K562 (cell line): Measurements from ENCODE around the gene MC1R. TPM values are rescaled to one million over a fixed set of nuclear protein-coding genes. Genes with fewer than 3 reads are reported as not detected.

ENCODE experiments used
- ATAC-seq: fragments of 200-7000 bp; cut with Tn5 transposase; 3 replicates; pipeline ENCODE4 v1.9.1; 2020; ENCODE audit warnings: moderate library complexity
- BruUV-seq: library from RNA; stranded (reverse); fragments of 400-500 nt; replicated peaks from 2 replicates; lab custom pipeline; 2021; lab: Mats Ljungman, UMichigan
- CTCF ChIA-PET: fragments of 300-600 bp; formaldehyde crosslinking; extraction: SDS; loops from one replicate; lab custom pipeline; 2021; ENCODE audit warnings: low intra/inter-chr PET ratio; lab: Yijun Ruan, JAX
- POLR2A ChIA-PET: fragments of 300-600, 350-650 bp; sonication (Branson Sonifier 250); formaldehyde crosslinking; extraction: SDS; loops from one replicate; lab custom pipeline; 2021; ENCODE audit warnings: antibody characterized with exemption, inconsistent platforms; lab: Yijun Ruan, JAX
- DNase-seq, 4 experiments: peaks; one replicate each; pipeline versions ENCODE4 v3.0.0 to v3.0.0-alpha.2; 2011 to 2018; ENCODE audit warnings: low spot score in 3 of 4, mixed read lengths in 3 of 4; ENCODE audit errors: extremely low read depth in 1 of 4
- FAIRE-seq: peaks from 2 replicates; lab custom pipeline; 2011; peaks lifted over from hg19 to GRCh38; lab: Jason Lieb, UNC
- H2AFZ ChIP-seq: 2 replicates; pipeline ENCODE4 v1.6.0; 2011; ENCODE audit warnings: low read depth, low read length, control low read depth, inconsistent platforms
- H3K27ac ChIP-seq: fragments of 200-600 bp; 3 replicates; pipeline ENCODE4 v1.8.0; 2011; ENCODE audit warnings: low read depth, mild to moderate bottlenecking, control low read depth, inconsistent platforms, low read length, moderate library complexity, mixed read lengths; ENCODE audit errors: extremely low read depth
- H3K27me3 ChIP-seq, 2 experiments: fragments of 300-600 bp in 1 of 2; 2 replicates in 1 of 2; 3 replicates in 1 of 2; pipeline versions ENCODE4 v1.6.0 to v1.8.0; 2011; ENCODE audit warnings: inconsistent platforms in 2 of 2, low read length in 2 of 2, mild to moderate bottlenecking in 1 of 2, mixed read lengths in 1 of 2, moderate library complexity in 1 of 2; ENCODE audit not compliant: control insufficient read depth in 2 of 2, insufficient read depth in 2 of 2
- H3K36me3 ChIP-seq: fragments of 300-600 bp; 3 replicates; pipeline ENCODE4 v1.8.0; 2011; ENCODE audit warnings: mild to moderate bottlenecking, low read length, inconsistent platforms; ENCODE audit not compliant: control insufficient read depth, insufficient read depth
- H3K4me1 ChIP-seq, 2 experiments: fragments of 200-600 bp in 1 of 2; replicated peaks in 1 of 2; 2 replicates in 1 of 2; 3 replicates in 1 of 2; pipeline versions ENCODE4 v1.5.1 to v1.8.0; 2011; ENCODE audit warnings: inconsistent platforms in 2 of 2, low read length in 2 of 2, mild to moderate bottlenecking in 1 of 2, mixed read lengths in 1 of 2, moderate library complexity in 1 of 2; ENCODE audit not compliant: control insufficient read depth in 2 of 2, insufficient read depth in 2 of 2
- H3K4me2 ChIP-seq: 2 replicates; pipeline ENCODE4 v1.6.1; 2011; ENCODE audit warnings: low read length, control low read depth, inconsistent platforms, mixed read lengths; ENCODE audit not compliant: insufficient read depth
- H3K4me3 ChIP-seq: fragments of 200-600 bp; sonication (generic), shearing (Covaris generic); 2 replicates; pipeline ENCODE4 v1.5.1; 2016; ENCODE audit warnings: control low read depth, inconsistent platforms
- H3K79me2 ChIP-seq: fragments of 200-600 bp; 3 replicates; pipeline ENCODE4 v1.8.0; 2011; ENCODE audit warnings: low read length, inconsistent platforms; ENCODE audit not compliant: control insufficient read depth, insufficient read depth
- H3K9ac ChIP-seq, 2 experiments: 2 replicates each; pipeline versions ENCODE4 v1.6.0 to v1.6.1; 2011; ENCODE audit warnings: low read depth in 2 of 2, low read length in 2 of 2, control low read depth in 1 of 2, inconsistent platforms in 1 of 2, mild to moderate bottlenecking in 1 of 2, mixed read lengths in 1 of 2; ENCODE audit not compliant: insufficient read depth in 1 of 2
- H3K9me1 ChIP-seq: one replicate; pipeline ENCODE4 v1.6.0; 2011; ENCODE audit warnings: inconsistent platforms, mild to moderate bottlenecking, low read length, moderate library complexity; ENCODE audit not compliant: control insufficient read depth, insufficient read depth
- H3K9me3 ChIP-seq: replicated peaks from 2 replicates; pipeline ENCODE4 v1.5.1; 2011; ENCODE audit warnings: low read depth, low read length, inconsistent platforms; ENCODE audit not compliant: control insufficient read depth, insufficient read depth
- H4K20me1 ChIP-seq: replicated peaks from 2 replicates; pipeline ENCODE4 v1.6.1; 2011; ENCODE audit warnings: low read length, inconsistent platforms, mixed read lengths; ENCODE audit not compliant: control insufficient read depth, insufficient read depth
- CEBPG ChIP-seq, 3 experiments: fragments of 200-800 bp in 1 of 3; sonication (Bioruptor generic) in 1 of 3; sonication (generic) in 1 of 3; formaldehyde crosslinking in 1 of 3; IDR thresholded peaks in 2 of 3; conservative IDR thresholded peaks in 1 of 3; 2 replicates each; pipeline versions ENCODE4 v1.6.1 to v1.8.0; 2016 to 2022; ENCODE audit warnings: missing compliant biosample characterization in 2 of 3, missing genetic modification characterization in 2 of 3, mild to moderate bottlenecking in 1 of 3, missing genetic modification reagents in 1 of 3
- DMBX1 ChIP-seq: fragments of 250-450 bp; sonication (Bioruptor Pico); IDR thresholded peaks from 2 replicates; pipeline ENCODE4 v1.8.0; 2022; ENCODE audit warnings: inconsistent platforms, mild to moderate bottlenecking, moderate library complexity, borderline replicate concordance
- HMGN3 ChIP-seq: IDR thresholded peaks from 2 replicates; pipeline ENCODE4 v1.6.1; 2011; ENCODE audit warnings: borderline replicate concordance, low read depth, mild to moderate bottlenecking, mixed read lengths, low read length; ENCODE audit not compliant: insufficient read length; ENCODE audit errors: extremely low read depth
- MCM3 ChIP-seq: fragments of 450-650 bp; IDR thresholded peaks from 2 replicates; pipeline ENCODE4 v1.6.1; 2016
- NR4A1 ChIP-seq, 2 experiments: fragments of 250-450 bp in 1 of 2; fragments of 450-650 bp in 1 of 2; sonication (Bioruptor Pico) in 1 of 2; IDR thresholded peaks; 2 replicates each; pipeline versions ENCODE4 v1.4.0 to v1.6.1; 2016 to 2020; ENCODE audit warnings: mild to moderate bottlenecking in 2 of 2, missing compliant biosample characterization in 1 of 2, missing genetic modification characterization in 1 of 2, moderate library complexity in 1 of 2
- PCBP2 ChIP-seq: fragments of 200-400 bp; formaldehyde crosslinking; IDR thresholded peaks from 2 replicates; pipeline ENCODE4 v1.6.1; 2018; ENCODE audit warnings: low read length, low read depth, mild to moderate bottlenecking, moderate library complexity; ENCODE audit not compliant: poor library complexity, severe bottlenecking
- POLR2B ChIP-seq: fragments of 450-650 bp; IDR thresholded peaks from 2 replicates; pipeline ENCODE4 v1.6.1; 2018; ENCODE audit warnings: low read depth; ENCODE audit not compliant: partially characterized antibody
- SMARCA5 ChIP-seq: fragments of 450-650 bp; IDR thresholded peaks from 2 replicates; pipeline ENCODE4 v1.6.1; 2016
- ZNF699 ChIP-seq: fragments of 250-450 bp; sonication (Bioruptor Pico); IDR thresholded peaks from 2 replicates; pipeline ENCODE4 v1.8.0; 2021; ENCODE audit warnings: mild to moderate bottlenecking, moderate library complexity; ENCODE audit not compliant: insufficient replicate concordance
- WGBS: fragments of 100-300 bp; shearing (Covaris generic); methylation state at CpG from one replicate; pipeline ENCODE4 v1.1.6; 2016; ENCODE audit warnings: low coverage, mixed read lengths; ENCODE audit not compliant: insufficient coverage; ENCODE audit errors: missing lambda C conversion rate; 5-methylcytosine and 5-hydroxymethylcytosine counted together
- in situ Hi-C: fragments of 300-500 bp; cut with MboI; formaldehyde crosslinking; loops from 4 replicates; pipeline ENCODE4 v1.15.0; 2018; ENCODE audit warnings: inconsistent platforms, mixed read lengths
- intact Hi-C: fragments of 100-400 bp; cut with micrococcal nuclease; formaldehyde crosslinking; loops from 2 replicates; pipeline ENCODE4 v1.14.2; 2022
- polyA plus RNA-seq, 8 experiments: library from polyadenylated mRNA; depleted of rRNA in 4 of 8; stranded (reverse) in 5 of 8; unstranded in 3 of 8; fragments of >200 nt; fragmentation: Nextera tagmentation in 2 of 8; fragmentation: Illumina TruSeq in 1 of 8; extraction: Ambion mirVana in 2 of 8; extraction: Trizol in 1 of 8; gene quantifications; 2 replicates each; pipeline versions ENCODE4 v1.2.1 to v1.2.3, GENCODE V29; 2011 to 2014; ENCODE audit warnings: inconsistent platforms in 1 of 8, missing spikeins in 1 of 8
- total RNA-seq, 7 experiments: library from RNA; depleted of rRNA in 6 of 7; stranded (reverse); fragments of >200 nt in 6 of 7; fragmentation: Illumina TruSeq in 2 of 7; extraction: Trizol in 2 of 7; gene quantifications; 2 replicates each; pipeline versions ENCODE4 v1.2.1 to v1.2.3, GENCODE V29; 2011 to 2021; ENCODE audit warnings: low replicate concordance in 1 of 7
- TF ChIP-seq, protein P1 (sequence below): fragments of 250-450 bp; sonication (Bioruptor Pico); IDR thresholded peaks from 2 replicates; pipeline ENCODE4 v1.9.0; 2021; ENCODE audit warnings: mild to moderate bottlenecking, inconsistent platforms
- TF ChIP-seq, protein P2 (sequence below): fragments of 450-650 bp; formaldehyde crosslinking; IDR thresholded peaks from 2 replicates; pipeline ENCODE4 v1.4.0; 2020; ENCODE audit warnings: mild to moderate bottlenecking, moderate library complexity
- TF ChIP-seq, protein P3 (sequence below): sonication (generic); formaldehyde crosslinking; IDR thresholded peaks from 2 replicates; pipeline ENCODE4 v1.8.1; 2022; ENCODE audit warnings: missing genetic modification reagents
- TF ChIP-seq, protein P4 (sequence below): sonication (generic); formaldehyde crosslinking; IDR thresholded peaks from 2 replicates; pipeline ENCODE4 v1.8.0; 2022; ENCODE audit warnings: missing genetic modification reagents, mild to moderate bottlenecking, borderline replicate concordance

MC1R gene
- total and polyA plus RNA-seq, 9 of the 15 experiments (the other 6 are each of a cell fraction or from before 2014, with no cell fraction given): 0.14 to 5.3 (median 2.5) TPM; not detected in 1

DNA sequence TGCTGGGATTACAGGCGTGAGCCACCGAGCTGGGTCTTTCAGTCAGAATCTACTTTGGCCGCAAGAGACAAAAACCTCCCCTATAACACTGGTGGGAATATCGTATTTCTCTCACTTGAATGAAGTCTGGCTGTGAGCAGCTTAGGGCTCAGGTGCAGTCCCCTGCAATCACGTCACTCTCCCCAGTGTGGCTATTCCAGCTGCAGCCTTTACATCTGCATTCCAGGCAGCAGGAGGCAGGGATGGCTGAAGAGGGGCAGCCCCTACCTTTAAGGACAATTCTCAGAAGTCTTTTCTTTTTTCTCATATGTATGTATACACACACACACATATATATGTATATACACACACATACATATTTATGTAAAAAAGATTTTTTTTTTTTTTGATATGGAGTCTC is 32.8 kb downstream of the MC1R start (continued):
- TF ChIP-seq, protein P1, sequence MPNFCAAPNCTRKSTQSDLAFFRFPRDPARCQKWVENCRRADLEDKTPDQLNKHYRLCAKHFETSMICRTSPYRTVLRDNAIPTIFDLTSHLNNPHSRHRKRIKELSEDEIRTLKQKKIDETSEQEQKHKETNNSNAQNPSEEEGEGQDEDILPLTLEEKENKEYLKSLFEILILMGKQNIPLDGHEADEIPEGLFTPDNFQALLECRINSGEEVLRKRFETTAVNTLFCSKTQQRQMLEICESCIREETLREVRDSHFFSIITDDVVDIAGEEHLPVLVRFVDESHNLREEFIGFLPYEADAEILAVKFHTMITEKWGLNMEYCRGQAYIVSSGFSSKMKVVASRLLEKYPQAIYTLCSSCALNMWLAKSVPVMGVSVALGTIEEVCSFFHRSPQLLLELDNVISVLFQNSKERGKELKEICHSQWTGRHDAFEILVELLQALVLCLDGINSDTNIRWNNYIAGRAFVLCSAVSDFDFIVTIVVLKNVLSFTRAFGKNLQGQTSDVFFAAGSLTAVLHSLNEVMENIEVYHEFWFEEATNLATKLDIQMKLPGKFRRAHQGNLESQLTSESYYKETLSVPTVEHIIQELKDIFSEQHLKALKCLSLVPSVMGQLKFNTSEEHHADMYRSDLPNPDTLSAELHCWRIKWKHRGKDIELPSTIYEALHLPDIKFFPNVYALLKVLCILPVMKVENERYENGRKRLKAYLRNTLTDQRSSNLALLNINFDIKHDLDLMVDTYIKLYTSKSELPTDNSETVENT (CRISPR knock-in tag): no peak
- TF ChIP-seq CEBPG (CRISPR knock-in tag; IDR thresholded peaks at IDR 0.05) (no peak), CEBPG (tag; conservative IDR thresholded peaks at IDR 0.05 in 1 of 2, IDR thresholded peaks at IDR 0.05 in 1 of 2) (no peak)
- TF ChIP-seq, protein P2, sequence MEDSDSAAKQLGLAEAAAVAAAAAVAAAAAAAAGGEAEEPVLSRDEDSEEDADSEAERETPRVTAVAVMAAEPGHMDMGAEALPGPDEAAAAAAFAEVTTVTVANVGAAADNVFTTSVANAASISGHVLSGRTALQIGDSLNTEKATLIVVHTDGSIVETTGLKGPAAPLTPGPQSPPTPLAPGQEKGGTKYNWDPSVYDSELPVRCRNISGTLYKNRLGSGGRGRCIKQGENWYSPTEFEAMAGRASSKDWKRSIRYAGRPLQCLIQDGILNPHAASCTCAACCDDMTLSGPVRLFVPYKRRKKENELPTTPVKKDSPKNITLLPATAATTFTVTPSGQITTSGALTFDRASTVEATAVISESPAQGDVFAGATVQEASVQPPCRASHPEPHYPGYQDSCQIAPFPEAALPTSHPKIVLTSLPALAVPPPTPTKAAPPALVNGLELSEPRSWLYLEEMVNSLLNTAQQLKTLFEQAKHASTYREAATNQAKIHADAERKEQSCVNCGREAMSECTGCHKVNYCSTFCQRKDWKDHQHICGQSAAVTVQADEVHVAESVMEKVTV (CRISPR knock-in tag): no peak

DNA sequence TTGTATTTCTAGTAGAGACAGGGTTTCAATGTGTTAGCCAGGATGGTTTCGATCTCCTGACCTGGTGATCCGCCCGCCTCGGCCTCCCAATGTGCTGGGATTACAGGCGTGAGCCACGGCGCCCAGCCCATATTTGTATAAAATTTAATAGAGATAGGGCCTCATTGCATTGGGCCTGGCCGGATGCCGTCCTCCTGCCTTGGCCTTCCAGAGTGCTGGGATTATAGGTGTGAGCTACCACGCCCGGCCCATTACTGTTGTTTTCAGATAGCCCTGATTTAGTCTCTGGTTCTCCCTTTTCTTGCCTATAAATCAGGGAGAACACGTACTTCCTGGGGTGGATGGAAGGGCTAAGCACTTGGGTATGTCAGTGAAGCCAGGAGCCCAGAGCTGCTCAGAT is 33.4 kb downstream of the MC1R start:
- Histone ChIP-seq H3K9me1 (peaks cover 3% of the 10 kb centered on the region), H3K9me3 (no peaks in the 10 kb centered on the region), H3K27ac (no peak overlapping the region), H3K4me3 (no peak overlapping the region), H3K4me2 (no peak overlapping the region), H3K36me3 (peaks cover 29% of the 10 kb centered on the region; the same call in 1 of the 3 replicates), H3K27me3 (no peaks in the 10 kb centered on the region), H4K20me1 (no peaks in the 10 kb centered on the region), H3K79me2 (peaks cover 9% of the 10 kb centered on the region), H3K4me1 (peaks cover 0 to 32% of the 10 kb centered on the region in 2 experiments; a peak in 3 of 5 replicates), H3K9ac (no peak overlapping the region), H2AFZ (no peak overlapping the region)
- DNase-seq (no peak), ATAC-seq (no peak), FAIRE-seq (no peak)
- ChIA-PET POLR2A (no interaction called here), CTCF (no interaction called here)
- BruUV-seq: no TSS peak
- intact Hi-C loops (no loop called here), in situ Hi-C loops (no loop called here)
- 88% methylated on average over 12 of the region's 12 CpGs for WGBS
- TF ChIP-seq MCM3 (no peak), DMBX1 (no peak), SMARCA5 (no peak), HMGN3 (no peak), NR4A1 (CRISPR knock-in tag; IDR thresholded peaks at IDR 0.05) (no peak), NR4A1 (tag; IDR thresholded peaks at IDR 0.05) (no peak), PCBP2 (no peak), ZNF699 (no peak), POLR2B (no peak)
- TF ChIP-seq, protein P3, sequence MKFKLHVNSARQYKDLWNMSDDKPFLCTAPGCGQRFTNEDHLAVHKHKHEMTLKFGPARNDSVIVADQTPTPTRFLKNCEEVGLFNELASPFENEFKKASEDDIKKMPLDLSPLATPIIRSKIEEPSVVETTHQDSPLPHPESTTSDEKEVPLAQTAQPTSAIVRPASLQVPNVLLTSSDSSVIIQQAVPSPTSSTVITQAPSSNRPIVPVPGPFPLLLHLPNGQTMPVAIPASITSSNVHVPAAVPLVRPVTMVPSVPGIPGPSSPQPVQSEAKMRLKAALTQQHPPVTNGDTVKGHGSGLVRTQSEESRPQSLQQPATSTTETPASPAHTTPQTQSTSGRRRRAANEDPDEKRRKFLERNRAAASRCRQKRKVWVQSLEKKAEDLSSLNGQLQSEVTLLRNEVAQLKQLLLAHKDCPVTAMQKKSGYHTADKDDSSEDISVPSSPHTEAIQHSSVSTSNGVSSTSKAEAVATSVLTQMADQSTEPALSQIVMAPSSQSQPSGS (CRISPR knock-in tag): no peak
- TF ChIP-seq, protein P4, sequence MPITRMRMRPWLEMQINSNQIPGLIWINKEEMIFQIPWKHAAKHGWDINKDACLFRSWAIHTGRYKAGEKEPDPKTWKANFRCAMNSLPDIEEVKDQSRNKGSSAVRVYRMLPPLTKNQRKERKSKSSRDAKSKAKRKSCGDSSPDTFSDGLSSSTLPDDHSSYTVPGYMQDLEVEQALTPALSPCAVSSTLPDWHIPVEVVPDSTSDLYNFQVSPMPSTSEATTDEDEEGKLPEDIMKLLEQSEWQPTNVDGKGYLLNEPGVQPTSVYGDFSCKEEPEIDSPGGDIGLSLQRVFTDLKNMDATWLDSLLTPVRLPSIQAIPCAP (CRISPR knock-in tag): no peak
